Osteocyte (in vitro differentiated cells): Measurements from ENCODE around the gene DIPK1B. TPM values are rescaled to one million over a fixed set of nuclear protein-coding genes. Genes with fewer than 3 reads are reported as not detected.

ENCODE experiments used
- DNase-seq: peaks from one replicate; pipeline ENCODE4 v3.0.0; 2021; ENCODE audit warnings: mixed read lengths; ENCODE audit not compliant: unreplicated experiment; ENCODE audit errors: extremely low spot score
- H3K27ac Mint-ChIP-seq: one replicate; pipeline ENCODE4 v1.8.0; 2021; ENCODE audit warnings: mild to moderate bottlenecking, mixed read lengths; ENCODE audit not compliant: unreplicated experiment
- H3K27me3 Mint-ChIP-seq: one replicate; pipeline ENCODE4 v1.8.0; 2021; ENCODE audit warnings: mixed read lengths; ENCODE audit not compliant: unreplicated experiment
- H3K36me3 Mint-ChIP-seq: one replicate; pipeline ENCODE4 v1.8.0; 2021; ENCODE audit warnings: mixed read lengths; ENCODE audit not compliant: unreplicated experiment
- H3K4me1 Mint-ChIP-seq: one replicate; pipeline ENCODE4 v1.8.0; 2021; ENCODE audit warnings: mixed read lengths; ENCODE audit not compliant: unreplicated experiment
- H3K4me3 Mint-ChIP-seq: one replicate; pipeline ENCODE4 v1.8.0; 2021; ENCODE audit warnings: mild to moderate bottlenecking, moderate library complexity, mixed read lengths; ENCODE audit not compliant: unreplicated experiment
- H3K9me3 Mint-ChIP-seq: one replicate; pipeline ENCODE4 v1.8.0; 2021; ENCODE audit warnings: mixed read lengths; ENCODE audit not compliant: unreplicated experiment
- total RNA-seq: library from RNA; stranded (reverse); gene quantifications from 2 replicates; pipeline ENCODE4 v1.2.1, GENCODE V29; 2021
- TF ChIP-seq, protein P1 (sequence below): fragments of 200-600 bp; sonication (generic); IDR thresholded peaks from 2 replicates; pipeline ENCODE4 v1.5.0; 2021; ENCODE audit warnings: antibody characterized with exemption, mild to moderate bottlenecking, moderate library complexity

Gene DIPK1B
- total RNA-seq, 1 donor from 2014 or later, result 11.4 TPM

DNA sequence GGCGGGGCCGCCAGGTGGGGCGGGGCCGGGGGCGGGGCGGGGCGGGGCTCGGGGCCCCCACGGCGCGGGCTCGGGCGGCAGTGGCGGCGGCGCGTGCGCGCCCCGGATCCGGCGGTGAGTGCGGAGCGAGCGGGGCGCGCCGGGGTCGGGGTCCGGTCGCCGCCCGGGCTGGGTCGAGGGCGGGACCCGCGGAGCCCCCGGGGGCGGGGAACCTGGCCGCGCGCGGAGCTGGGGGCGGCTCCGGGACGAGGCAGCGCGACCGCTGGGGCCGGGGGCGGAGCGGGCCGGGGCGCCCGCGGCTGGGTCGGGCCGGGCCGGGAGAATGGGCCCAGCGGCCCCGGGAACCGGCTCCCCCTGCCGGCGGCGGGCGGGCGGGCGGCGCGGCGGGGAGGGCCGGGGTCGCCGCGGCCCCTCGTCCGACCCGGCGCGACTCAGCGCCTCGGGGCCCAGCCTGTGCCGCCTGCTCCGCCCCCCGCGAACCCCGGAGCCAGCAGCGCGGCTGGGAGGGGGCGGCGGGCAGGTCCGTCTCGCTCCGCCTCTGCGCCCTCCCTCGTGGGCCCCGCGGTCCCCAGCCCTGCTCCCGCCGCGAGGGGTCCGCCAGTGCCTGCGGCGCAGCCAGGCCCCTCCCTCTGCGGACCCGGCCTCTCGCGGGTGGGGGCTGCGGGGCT, 46.5 kb upstream of the DIPK1B start:
- Mint-ChIP-seq H3K27ac (no peak overlapping the region), H3K36me3 (no peaks in the 10 kb centered on the region), H3K4me3 (no peak overlapping the region), H3K4me1 (peaks cover 13% of the 10 kb centered on the region), H3K9me3 (no peaks in the 10 kb centered on the region), H3K27me3 (no peaks in the 10 kb centered on the region)
- TF ChIP-seq, protein P1, sequence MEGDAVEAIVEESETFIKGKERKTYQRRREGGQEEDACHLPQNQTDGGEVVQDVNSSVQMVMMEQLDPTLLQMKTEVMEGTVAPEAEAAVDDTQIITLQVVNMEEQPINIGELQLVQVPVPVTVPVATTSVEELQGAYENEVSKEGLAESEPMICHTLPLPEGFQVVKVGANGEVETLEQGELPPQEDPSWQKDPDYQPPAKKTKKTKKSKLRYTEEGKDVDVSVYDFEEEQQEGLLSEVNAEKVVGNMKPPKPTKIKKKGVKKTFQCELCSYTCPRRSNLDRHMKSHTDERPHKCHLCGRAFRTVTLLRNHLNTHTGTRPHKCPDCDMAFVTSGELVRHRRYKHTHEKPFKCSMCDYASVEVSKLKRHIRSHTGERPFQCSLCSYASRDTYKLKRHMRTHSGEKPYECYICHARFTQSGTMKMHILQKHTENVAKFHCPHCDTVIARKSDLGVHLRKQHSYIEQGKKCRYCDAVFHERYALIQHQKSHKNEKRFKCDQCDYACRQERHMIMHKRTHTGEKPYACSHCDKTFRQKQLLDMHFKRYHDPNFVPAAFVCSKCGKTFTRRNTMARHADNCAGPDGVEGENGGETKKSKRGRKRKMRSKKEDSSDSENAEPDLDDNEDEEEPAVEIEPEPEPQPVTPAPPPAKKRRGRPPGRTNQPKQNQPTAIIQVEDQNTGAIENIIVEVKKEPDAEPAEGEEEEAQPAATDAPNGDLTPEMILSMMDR, result no peak
- no peak for DNase-seq

DNA sequence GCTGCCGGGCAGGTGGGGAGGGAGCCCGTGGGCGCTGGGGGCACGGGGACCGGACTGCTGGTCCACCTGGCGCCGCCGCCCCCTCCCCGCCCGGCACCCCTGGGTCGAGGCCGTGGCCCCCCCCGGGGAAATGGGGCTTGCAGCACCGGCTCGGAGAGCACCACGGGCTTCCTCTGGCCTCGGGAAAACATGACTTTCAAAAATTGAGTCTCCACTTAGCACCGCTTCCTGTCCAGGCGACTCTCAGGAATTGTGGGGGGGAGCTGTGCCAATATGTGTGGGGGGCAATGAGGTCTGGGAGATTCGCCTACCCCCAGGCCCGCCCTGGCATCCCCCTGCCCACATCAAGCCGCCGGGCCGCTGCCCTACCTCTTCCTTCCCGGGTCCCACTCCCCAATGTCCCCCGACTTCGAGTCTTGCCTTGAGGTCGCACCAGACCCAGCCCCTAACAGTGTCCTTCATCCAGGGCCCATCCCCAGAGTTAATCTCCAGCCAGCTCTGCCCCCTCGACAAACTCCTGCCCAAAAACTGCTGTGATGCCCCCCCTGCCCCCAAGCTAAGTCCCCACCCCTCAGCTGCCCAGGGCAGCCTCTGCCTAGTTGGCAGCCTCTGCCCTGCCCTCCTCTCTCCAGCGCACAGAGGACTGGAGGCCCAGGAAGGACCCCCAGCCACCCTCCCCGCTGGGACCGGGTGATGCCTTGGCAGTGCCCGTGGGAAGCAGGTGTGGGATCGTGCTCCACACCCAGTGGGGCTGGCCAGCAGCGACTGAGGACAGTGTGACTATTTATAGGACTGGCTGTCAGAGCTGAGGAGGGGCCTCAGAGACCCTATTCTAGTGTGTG, 45.8 kb upstream of the DIPK1B start:
- Mint-ChIP-seq H3K36me3 (no peaks in the 10 kb centered on the region), H3K27ac (no peak overlapping the region), H3K4me1 (peaks cover 13% of the 10 kb centered on the region), H3K4me3 (peak overlapping the region; percentile 42), H3K27me3 (no peaks in the 10 kb centered on the region), H3K9me3 (no peaks in the 10 kb centered on the region)
- no peak for DNase-seq
- TF ChIP-seq, protein P1, result no peak

DNA sequence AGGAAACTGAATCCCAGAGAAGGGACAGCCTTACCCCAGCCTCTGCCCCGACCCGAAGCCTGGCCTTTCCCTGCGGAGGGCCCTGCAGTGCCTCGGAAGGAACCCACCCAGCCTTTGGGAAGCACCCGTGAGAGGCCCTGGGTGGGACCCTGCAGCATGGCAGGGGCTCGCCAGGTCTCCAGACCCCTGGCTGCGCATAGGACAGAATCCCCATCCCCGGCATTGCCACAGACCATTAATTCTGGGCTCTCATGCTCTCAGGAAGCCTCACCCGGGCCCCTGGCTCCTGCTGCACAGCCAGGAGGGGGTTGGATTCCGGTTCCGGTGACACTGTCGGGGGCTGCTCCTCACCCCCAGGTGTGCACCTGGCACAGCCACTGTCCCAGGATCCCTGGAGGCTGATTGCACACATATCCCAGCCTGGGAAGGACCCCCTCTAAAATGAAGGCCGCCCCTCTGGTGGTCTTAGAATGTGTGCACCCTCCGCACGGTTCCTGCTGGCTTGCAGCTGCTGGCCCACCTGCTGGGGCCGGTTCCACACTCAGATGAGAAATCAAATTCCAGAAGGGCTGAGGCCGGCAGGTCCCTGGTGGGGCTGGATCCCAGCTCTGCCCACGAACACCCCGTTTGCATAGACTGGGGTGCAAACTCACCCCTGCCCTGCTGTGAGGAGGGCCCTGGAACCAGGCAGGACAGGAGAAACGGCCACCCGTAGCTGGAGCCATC, 45.0 kb upstream of the DIPK1B start:
- no peak for DNase-seq
- peaks cover 13% of the 10 kb centered on the region for H3K4me1 Mint-ChIP-seq
- no peaks in the 10 kb centered on the region for H3K9me3 Mint-ChIP-seq
- H3K4me3 Mint-ChIP-seq, result no peak overlapping the region
- H3K36me3 Mint-ChIP-seq, result no peaks in the 10 kb centered on the region
- no peak overlapping the region for H3K27ac Mint-ChIP-seq
- no peaks in the 10 kb centered on the region for H3K27me3 Mint-ChIP-seq
- TF ChIP-seq, protein P1, result no peak

DNA sequence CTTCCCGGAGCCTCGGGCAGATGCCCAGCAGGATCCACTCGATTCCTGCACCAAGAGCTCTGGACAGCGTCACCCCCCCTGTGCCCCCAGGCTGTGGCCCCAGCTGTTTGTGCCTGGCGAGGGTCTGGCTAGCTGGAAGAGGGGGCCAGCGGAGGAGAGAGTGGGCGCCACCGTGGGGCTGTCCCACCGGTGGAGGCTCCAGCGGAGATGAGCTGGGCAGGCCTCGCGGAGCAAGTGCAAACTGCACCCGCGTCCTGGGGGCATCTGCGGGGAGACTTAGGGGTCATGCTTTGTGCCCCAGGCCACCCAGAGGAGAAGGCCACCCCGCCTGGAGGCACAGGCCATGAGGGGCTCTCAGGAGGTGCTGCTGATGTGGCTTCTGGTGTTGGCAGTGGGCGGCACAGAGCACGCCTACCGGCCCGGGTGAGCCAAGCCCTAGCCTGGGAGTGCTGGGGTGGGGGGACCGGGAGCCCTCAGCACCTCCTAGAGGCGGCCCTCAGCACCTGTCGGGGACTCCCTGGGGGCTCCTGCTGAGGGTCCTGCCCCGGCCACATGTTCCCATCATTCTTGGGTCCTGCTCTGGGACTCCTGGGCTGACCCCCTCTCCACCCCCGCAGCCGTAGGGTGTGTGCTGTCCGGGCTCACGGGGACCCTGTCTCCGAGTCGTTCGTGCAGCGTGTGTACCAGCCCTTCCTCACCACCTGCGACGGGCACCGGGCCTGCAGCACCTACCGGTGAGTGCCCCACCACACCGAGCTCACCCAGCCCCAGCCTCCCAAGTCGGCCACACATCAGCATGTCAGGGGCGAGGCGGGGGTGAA, 44.2 kb upstream of the DIPK1B start:
- TF ChIP-seq, protein P1, result no peak
- H3K4me3 Mint-ChIP-seq, result no peak overlapping the region
- no peak overlapping the region for H3K27ac Mint-ChIP-seq
- no peaks in the 10 kb centered on the region for H3K9me3 Mint-ChIP-seq
- peaks cover 13% of the 10 kb centered on the region for H3K4me1 Mint-ChIP-seq
- no peaks in the 10 kb centered on the region for H3K36me3 Mint-ChIP-seq
- no peak for DNase-seq
- H3K27me3 Mint-ChIP-seq, result no peaks in the 10 kb centered on the region
